Dedifferentiated amniotic fluid mesenchymal stem cell (primary cell): ENCODE measurements around the gene KTN1.

Experiments used
- DNase-seq: peaks from one replicate; pipeline ENCODE4 v3.0.0-alpha.2; 2016; ENCODE audit errors: extremely low spot score

The KTN1 gene

GRCh38 chr14:55577229-55577628 is 2.8 kb upstream of the KTN1 start:
- DNase-seq: no peak

- no peak for DNase-seq
These were observed 1.5 kb upstream of the KTN1 start for GRCh38 chr14:55578511-55578910.

- DNase-seq: no peak
These were observed 699 bp downstream of the KTN1 start for GRCh38 chr14:55580470-55581341.

- DNase-seq: no peak
These were observed 1.4 kb downstream of the KTN1 start for GRCh38 chr14:55581342-55581771.

- DNase-seq: no peak
These were observed 2.7 kb downstream of the KTN1 start for GRCh38 chr14:55582746-55583145.

- no peak for DNase-seq
These were observed 4.0 kb downstream of the KTN1 start for GRCh38 chr14:55583942-55584468.

- DNase-seq: no peak
These were observed 5.8 kb downstream of the KTN1 start for GRCh38 chr14:55585854-55586253.

GRCh38 chr14:55586411-55586810 is 6.4 kb downstream of the KTN1 start:
- no peak for DNase-seq

- no peak for DNase-seq
These were observed 7.8 kb downstream of the KTN1 start for GRCh38 chr14:55587847-55588246.

GRCh38 chr14:55588259-55588699 is 8.3 kb downstream of the KTN1 start:
- DNase-seq: peak; percentile 46

- DNase-seq: no peak
These were observed 9.2 kb downstream of the KTN1 start for GRCh38 chr14:55589171-55589570.

- DNase-seq: no peak
These were observed 12.4 kb downstream of the KTN1 start for GRCh38 chr14:55592436-55592835.

GRCh38 chr14:55593698-55594097 is 13.7 kb downstream of the KTN1 start:
- no peak for DNase-seq

GRCh38 chr14:55599250-55599879 is 19.4 kb downstream of the KTN1 start:
- no peak for DNase-seq

- peak; percentile 32 for DNase-seq
These were observed 21.0 kb downstream of the KTN1 start for GRCh38 chr14:55600784-55601561.

- DNase-seq: no peak
These were observed 23.5 kb downstream of the KTN1 start for GRCh38 chr14:55603401-55603953.

GRCh38 chr14:55604488-55604887 is 24.5 kb downstream of the KTN1 start:
- DNase-seq: no peak

GRCh38 chr14:55604900-55605418 is 25.0 kb downstream of the KTN1 start:
- no peak for DNase-seq

GRCh38 chr14:55605793-55606192 is 25.8 kb downstream of the KTN1 start:
- DNase-seq: no peak

GRCh38 chr14:55607386-55607785 is 27.4 kb downstream of the KTN1 start:
- no peak for DNase-seq

- peak; percentile 66 for DNase-seq
These were observed 29.7 kb downstream of the KTN1 start for GRCh38 chr14:55609681-55610080.
